GM23338 (cell line): Measurements from ENCODE around the gene ABCG2.

Source experiments
- CREB1 ChIP-seq: fragments of 250-450 bp; sonication (Bioruptor Pico); IDR thresholded peaks from 2 replicates; pipeline ENCODE4 v1.5.0; 2020; ENCODE audit warnings: low read depth, mild to moderate bottlenecking, moderate library complexity
- CTCF ChIP-seq, 2 experiments: fragments of 200-600 bp in 1 of 2; sonication (generic) in 1 of 2; conservative IDR thresholded peaks; 2 replicates each; pipeline versions ENCODE4 v1.5.1 to v1.6.1; 2016 to 2017; ENCODE audit warnings: antibody characterized with exemption in 2 of 2, low read depth in 2 of 2, mild to moderate bottlenecking in 2 of 2, moderate library complexity in 1 of 2
- EZH2 ChIP-seq: fragments of 200-600 bp; sonication (generic); IDR thresholded peaks from one replicate; pipeline ENCODE4 v1.8.0; 2017; ENCODE audit warnings: antibody characterized with exemption, mild to moderate bottlenecking, low read depth; ENCODE audit not compliant: unreplicated experiment
- EZH2phosphoT487 ChIP-seq: fragments of 200-600 bp; sonication (generic); IDR thresholded peaks from one replicate; pipeline ENCODE4 v1.8.1; 2018; ENCODE audit warnings: antibody characterized with exemption; ENCODE audit not compliant: unreplicated experiment
- JUNB ChIP-seq: IDR thresholded peaks from one replicate; pipeline ENCODE4 v1.6.1; 2016; ENCODE audit warnings: antibody characterized with exemption; ENCODE audit not compliant: unreplicated experiment
- POLR2AphosphoS5 ChIP-seq: IDR thresholded peaks from 2 replicates; pipeline ENCODE4 v1.6.1; 2016; ENCODE audit warnings: antibody characterized with exemption, low read depth
- REST ChIP-seq: IDR thresholded peaks from one replicate; pipeline ENCODE4 v1.6.1; 2018; ENCODE audit warnings: antibody characterized with exemption; ENCODE audit not compliant: unreplicated experiment
- STAT1 ChIP-seq: IDR thresholded peaks from one replicate; pipeline ENCODE4 v1.6.1; 2016; ENCODE audit warnings: antibody characterized with exemption; ENCODE audit not compliant: unreplicated experiment
- ZNF114 ChIP-seq: fragments of 250-450 bp; sonication (Bioruptor Pico); IDR thresholded peaks from 2 replicates; pipeline ENCODE4 v1.5.0; 2020; ENCODE audit warnings: mild to moderate bottlenecking, moderate library complexity
- ZNF331 ChIP-seq: fragments of 250-450 bp; sonication (Bioruptor Pico); IDR thresholded peaks from 2 replicates; pipeline ENCODE4 v1.5.0; 2020; ENCODE audit warnings: low read depth, mild to moderate bottlenecking, moderate library complexity
- TF ChIP-seq, protein P1 (sequence below): fragments of 250-450 bp; sonication (Bioruptor Pico); IDR thresholded peaks from 2 replicates; pipeline ENCODE4 v1.5.0; 2020; ENCODE audit warnings: mild to moderate bottlenecking, moderate library complexity
- TF ChIP-seq, protein P2 (sequence below): IDR thresholded peaks from 2 replicates; pipeline ENCODE4 v1.6.1; 2016; ENCODE audit warnings: antibody characterized with exemption

GRCh38 chr4:88130544-88131305, 27.7 kb downstream of the ABCG2 start:
- no peak for TF ChIP-seq CTCF (conservative IDR thresholded peaks at IDR 0.05; ENCODE audit: low read depth in 2 of 2)
- TF ChIP-seq, protein P1, sequence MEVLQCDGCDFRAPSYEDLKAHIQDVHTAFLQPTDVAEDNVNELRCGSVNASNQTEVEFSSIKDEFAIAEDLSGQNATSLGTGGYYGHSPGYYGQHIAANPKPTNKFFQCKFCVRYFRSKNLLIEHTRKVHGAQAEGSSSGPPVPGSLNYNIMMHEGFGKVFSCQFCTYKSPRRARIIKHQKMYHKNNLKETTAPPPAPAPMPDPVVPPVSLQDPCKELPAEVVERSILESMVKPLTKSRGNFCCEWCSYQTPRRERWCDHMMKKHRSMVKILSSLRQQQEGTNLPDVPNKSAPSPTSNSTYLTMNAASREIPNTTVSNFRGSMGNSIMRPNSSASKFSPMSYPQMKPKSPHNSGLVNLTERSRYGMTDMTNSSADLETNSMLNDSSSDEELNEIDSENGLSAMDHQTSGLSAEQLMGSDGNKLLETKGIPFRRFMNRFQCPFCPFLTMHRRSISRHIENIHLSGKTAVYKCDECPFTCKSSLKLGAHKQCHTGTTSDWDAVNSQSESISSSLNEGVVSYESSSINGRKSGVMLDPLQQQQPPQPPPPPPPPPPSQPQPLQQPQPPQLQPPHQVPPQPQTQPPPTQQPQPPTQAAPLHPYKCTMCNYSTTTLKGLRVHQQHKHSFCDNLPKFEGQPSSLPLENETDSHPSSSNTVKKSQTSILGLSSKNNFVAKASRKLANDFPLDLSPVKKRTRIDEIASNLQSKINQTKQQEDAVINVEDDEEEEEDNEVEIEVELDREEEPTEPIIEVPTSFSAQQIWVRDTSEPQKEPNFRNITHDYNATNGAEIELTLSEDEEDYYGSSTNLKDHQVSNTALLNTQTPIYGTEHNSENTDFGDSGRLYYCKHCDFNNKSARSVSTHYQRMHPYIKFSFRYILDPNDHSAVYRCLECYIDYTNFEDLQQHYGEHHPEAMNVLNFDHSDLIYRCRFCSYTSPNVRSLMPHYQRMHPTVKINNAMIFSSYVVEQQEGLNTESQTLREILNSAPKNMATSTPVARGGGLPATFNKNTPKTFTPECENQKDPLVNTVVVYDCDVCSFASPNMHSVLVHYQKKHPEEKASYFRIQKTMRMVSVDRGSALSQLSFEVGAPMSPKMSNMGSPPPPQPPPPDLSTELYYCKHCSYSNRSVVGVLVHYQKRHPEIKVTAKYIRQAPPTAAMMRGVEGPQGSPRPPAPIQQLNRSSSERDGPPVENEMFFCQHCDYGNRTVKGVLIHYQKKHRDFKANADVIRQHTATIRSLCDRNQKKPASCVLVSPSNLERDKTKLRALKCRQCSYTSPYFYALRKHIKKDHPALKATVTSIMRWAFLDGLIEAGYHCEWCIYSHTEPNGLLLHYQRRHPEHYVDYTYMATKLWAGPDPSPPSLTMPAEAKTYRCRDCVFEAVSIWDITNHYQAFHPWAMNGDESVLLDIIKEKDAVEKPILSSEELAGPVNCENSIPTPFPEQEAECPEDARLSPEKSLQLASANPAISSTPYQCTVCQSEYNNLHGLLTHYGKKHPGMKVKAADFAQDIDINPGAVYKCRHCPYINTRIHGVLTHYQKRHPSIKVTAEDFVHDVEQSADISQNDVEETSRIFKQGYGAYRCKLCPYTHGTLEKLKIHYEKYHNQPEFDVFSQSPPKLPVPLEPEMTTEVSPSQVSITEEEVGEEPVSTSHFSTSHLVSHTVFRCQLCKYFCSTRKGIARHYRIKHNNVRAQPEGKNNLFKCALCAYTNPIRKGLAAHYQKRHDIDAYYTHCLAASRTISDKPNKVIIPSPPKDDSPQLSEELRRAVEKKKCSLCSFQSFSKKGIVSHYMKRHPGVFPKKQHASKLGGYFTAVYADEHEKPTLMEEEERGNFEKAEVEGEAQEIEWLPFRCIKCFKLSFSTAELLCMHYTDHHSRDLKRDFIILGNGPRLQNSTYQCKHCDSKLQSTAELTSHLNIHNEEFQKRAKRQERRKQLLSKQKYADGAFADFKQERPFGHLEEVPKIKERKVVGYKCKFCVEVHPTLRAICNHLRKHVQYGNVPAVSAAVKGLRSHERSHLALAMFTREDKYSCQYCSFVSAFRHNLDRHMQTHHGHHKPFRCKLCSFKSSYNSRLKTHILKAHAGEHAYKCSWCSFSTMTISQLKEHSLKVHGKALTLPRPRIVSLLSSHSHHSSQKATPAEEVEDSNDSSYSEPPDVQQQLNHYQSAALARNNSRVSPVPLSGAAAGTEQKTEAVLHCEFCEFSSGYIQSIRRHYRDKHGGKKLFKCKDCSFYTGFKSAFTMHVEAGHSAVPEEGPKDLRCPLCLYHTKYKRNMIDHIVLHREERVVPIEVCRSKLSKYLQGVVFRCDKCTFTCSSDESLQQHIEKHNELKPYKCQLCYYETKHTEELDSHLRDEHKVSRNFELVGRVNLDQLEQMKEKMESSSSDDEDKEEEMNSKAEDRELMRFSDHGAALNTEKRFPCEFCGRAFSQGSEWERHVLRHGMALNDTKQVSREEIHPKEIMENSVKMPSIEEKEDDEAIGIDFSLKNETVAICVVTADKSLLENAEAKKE (CRISPR knock-in tag): no peak
- TF ChIP-seq STAT1: no peak
- TF ChIP-seq ZNF114 (CRISPR knock-in tag): no peak
- TF ChIP-seq POLR2AphosphoS5: no peak
- no peak for TF ChIP-seq EZH2
- TF ChIP-seq ZNF331 (CRISPR knock-in tag): no peak
- no peak for TF ChIP-seq CREB1 (CRISPR knock-in tag)
- no peak for TF ChIP-seq JUNB
- TF ChIP-seq, protein P2, sequence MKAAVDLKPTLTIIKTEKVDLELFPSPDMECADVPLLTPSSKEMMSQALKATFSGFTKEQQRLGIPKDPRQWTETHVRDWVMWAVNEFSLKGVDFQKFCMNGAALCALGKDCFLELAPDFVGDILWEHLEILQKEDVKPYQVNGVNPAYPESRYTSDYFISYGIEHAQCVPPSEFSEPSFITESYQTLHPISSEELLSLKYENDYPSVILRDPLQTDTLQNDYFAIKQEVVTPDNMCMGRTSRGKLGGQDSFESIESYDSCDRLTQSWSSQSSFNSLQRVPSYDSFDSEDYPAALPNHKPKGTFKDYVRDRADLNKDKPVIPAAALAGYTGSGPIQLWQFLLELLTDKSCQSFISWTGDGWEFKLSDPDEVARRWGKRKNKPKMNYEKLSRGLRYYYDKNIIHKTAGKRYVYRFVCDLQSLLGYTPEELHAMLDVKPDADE: no peak
- no peak for TF ChIP-seq EZH2phosphoT487
- TF ChIP-seq REST: no peak
